ENCODE measurements around the gene LAPTM5. TPM values are rescaled to one million over a fixed set of nuclear protein-coding genes. Genes with fewer than 3 reads are reported as not detected.

Gene LAPTM5
- total and polyA plus RNA-seq, 2 of the 8 experiments (the other 6 are each of a cell fraction or from before 2014, with no cell fraction given) = 0.37 to 1.4 TPM

GRCh38 chr1:30731806-30732276 is 25.7 kb downstream of the LAPTM5 start:
- CTCF ChIA-PET (ENCODE audit: partially characterized antibody) = interaction anchor here (0.6 to 55.1 kb wide), 5 partner anchors 8 to 309 kb away, joined by 3 to 1640 read pairs (median 10); partner anchors contain the start of genes LAPTM5 and MATN1
- DNase-seq (ENCODE audit: low read depth in 1 of 2, low spot score in 2 of 2) = no peak
- 88% methylated on average over 7 of the region's 8 CpGs; no CpG with 5 or more reads in 1 of the 2 experiments for WGBS, 2 experiments (ENCODE audit: extremely low coverage in 1 of 2, insufficient coverage in 1 of 2, insufficient read length in 1 of 2, insufficient replicate concordance in 2 of 2, low coverage in 1 of 2, low lambda C conversion rate in 2 of 2, missing lambda C conversion rate in 1 of 2)
- no peak for TF ChIP-seq USF2 (IDR thresholded peaks at IDR 0.05; ENCODE audit: low read length)
- no peak for TF ChIP-seq SUZ12 (IDR thresholded peaks at IDR 0.05; ENCODE audit: low read length)
- no peak for TF ChIP-seq CTBP2 (IDR thresholded peaks at IDR 0.05; ENCODE audit: borderline replicate concordance, insufficient read depth, insufficient read length, low read length)
- TF ChIP-seq GABPA (IDR thresholded peaks at IDR 0.05; ENCODE audit: borderline replicate concordance, insufficient read depth, low read length) = no peak
- no peak for TF ChIP-seq TAF7 (optimal IDR thresholded peaks at IDR 0.05; ENCODE audit: borderline replicate concordance, low read depth, low read length)

More at GRCh38 chr1:30731806-30732276, 25.7 kb downstream of the LAPTM5 start:
- no peak overlapping the region for H2AFZ ChIP-seq (ENCODE audit: low read length)
- peaks cover 4% of the 10 kb centered on the region; the same call in 1 of the 2 replicates for H3K23me2 ChIP-seq (ENCODE audit: low read depth, low read length)
- no peaks in the 10 kb centered on the region for H3K79me1 ChIP-seq (ENCODE audit: low read depth, low read length)
- FAIRE-seq = no peak
- no peak overlapping the region for H3K23ac ChIP-seq (ENCODE audit: insufficient read length)
- H3K56ac ChIP-seq (replicated peaks; ENCODE audit: insufficient read length, low read depth, low read length) = no peak overlapping the region
- H3K36me3 ChIP-seq (ENCODE audit: control insufficient read depth in 2 of 4, insufficient read depth in 4 of 4, low read length in 3 of 4) = no peaks in the 10 kb centered on the region
- H3K18ac ChIP-seq (ENCODE audit: extremely low read depth, low read length) = no peak overlapping the region
- no peak overlapping the region for H2BK15ac ChIP-seq (ENCODE audit: low read length)
- H3K9me3 ChIP-seq (ENCODE audit: insufficient read depth in 2 of 2, low read depth in 1 of 2, low read length in 1 of 2) = no peaks in the 10 kb centered on the region
- no peak overlapping the region for H2AK5ac ChIP-seq (ENCODE audit: low read depth, low read length)
- H4K8ac ChIP-seq (ENCODE audit: extremely low read depth, insufficient read depth, low read length) = no peak overlapping the region; the same call in 1 of the 2 replicates
- H3K9ac ChIP-seq (replicated peaks in 1 of 4; ENCODE audit: extremely low read depth in 1 of 4, low read depth in 3 of 4, low read length in 3 of 4) = no peak overlapping the region
- H2BK20ac ChIP-seq (ENCODE audit: low read length) = no peak overlapping the region
- no peaks in the 10 kb centered on the region for H3K79me2 ChIP-seq (ENCODE audit: control insufficient read depth in 1 of 2, insufficient read depth in 2 of 2, low read length in 2 of 2)
- H3K27me3 ChIP-seq (replicated peaks in 1 of 4; ENCODE audit: control insufficient read depth in 3 of 4, extremely low read depth in 1 of 4, insufficient read depth in 3 of 4, low read length in 3 of 4) = no peaks in the 10 kb centered on the region
- POLR2A ChIA-PET (ENCODE audit: partially characterized antibody) = interaction anchor here (0.8 kb wide), 1 partner anchor 47 kb away, joined by 3 read pairs; no protein-coding TSS in a partner anchor
- H2BK120ac ChIP-seq (replicated peaks; ENCODE audit: low read depth, low read length) = no peak overlapping the region
- no peak overlapping the region for H2BK5ac ChIP-seq (ENCODE audit: low read depth, low read length)
- H4K91ac ChIP-seq (replicated peaks; ENCODE audit: insufficient read length, low read length) = no peak overlapping the region
- H4K5ac ChIP-seq (ENCODE audit: insufficient read length, low read depth, low read length) = no peak overlapping the region
- H3K14ac ChIP-seq (ENCODE audit: insufficient read length) = no peak overlapping the region
- peaks cover 0 to 7% (median 3%) of the 10 kb centered on the region in 4 experiments; a peak in 4 of 7 replicates for H3K4me1 ChIP-seq (replicated peaks in 1 of 4; ENCODE audit: control insufficient read depth in 3 of 4, insufficient read depth in 4 of 4, low read length in 3 of 4)
- H3K4ac ChIP-seq (replicated peaks; ENCODE audit: insufficient read length, low read depth, low read length) = no peak overlapping the region
- H4K20me1 ChIP-seq (replicated peaks in 1 of 2; ENCODE audit: control insufficient read depth in 1 of 2, insufficient read depth in 2 of 2, low read length in 2 of 2) = no peaks in the 10 kb centered on the region
- no peak overlapping the region for H3K4me2 ChIP-seq (ENCODE audit: insufficient read depth in 1 of 2, low read depth in 2 of 2, low read length in 2 of 2)
- no peak overlapping the region for H3K4me3 ChIP-seq (ENCODE audit: extremely low read depth in 1 of 4, insufficient read depth in 2 of 4, low read depth in 3 of 4, low read length in 4 of 4)
- no peak overlapping the region for H3K27ac ChIP-seq (ENCODE audit: low read depth, low read length)
- no peak overlapping the region for H2BK12ac ChIP-seq (ENCODE audit: low read depth, low read length)
